Ovary (tissue), 1 donor: Measurements from ENCODE around the gene NOXA1.

Experiments
- EP300 ChIP-seq: sonication (generic); formaldehyde crosslinking; IDR thresholded peaks from one replicate; pipeline ENCODE4 v1.6.1; 2017; ENCODE audit warnings: antibody characterized with exemption
- POLR2A ChIP-seq: fragments of 450-650 bp; IDR thresholded peaks from one replicate; pipeline ENCODE4 v1.6.1; 2017; ENCODE audit warnings: antibody characterized with exemption, mild to moderate bottlenecking, moderate library complexity

- TF ChIP-seq POLR2A (no peak), EP300 (no peak)
Observed at GRCh38 chr9:137465720-137466388, 42.7 kb downstream of the NOXA1 start.
